ENCODE measurements around the gene MDN1. TPM values are rescaled to one million over a fixed set of nuclear protein-coding genes. Genes with fewer than 3 reads are reported as not detected.

The MDN1 gene
- total RNA-seq: 10 to 100 TPM; 21.3 to 36.0 TPM

DNA sequence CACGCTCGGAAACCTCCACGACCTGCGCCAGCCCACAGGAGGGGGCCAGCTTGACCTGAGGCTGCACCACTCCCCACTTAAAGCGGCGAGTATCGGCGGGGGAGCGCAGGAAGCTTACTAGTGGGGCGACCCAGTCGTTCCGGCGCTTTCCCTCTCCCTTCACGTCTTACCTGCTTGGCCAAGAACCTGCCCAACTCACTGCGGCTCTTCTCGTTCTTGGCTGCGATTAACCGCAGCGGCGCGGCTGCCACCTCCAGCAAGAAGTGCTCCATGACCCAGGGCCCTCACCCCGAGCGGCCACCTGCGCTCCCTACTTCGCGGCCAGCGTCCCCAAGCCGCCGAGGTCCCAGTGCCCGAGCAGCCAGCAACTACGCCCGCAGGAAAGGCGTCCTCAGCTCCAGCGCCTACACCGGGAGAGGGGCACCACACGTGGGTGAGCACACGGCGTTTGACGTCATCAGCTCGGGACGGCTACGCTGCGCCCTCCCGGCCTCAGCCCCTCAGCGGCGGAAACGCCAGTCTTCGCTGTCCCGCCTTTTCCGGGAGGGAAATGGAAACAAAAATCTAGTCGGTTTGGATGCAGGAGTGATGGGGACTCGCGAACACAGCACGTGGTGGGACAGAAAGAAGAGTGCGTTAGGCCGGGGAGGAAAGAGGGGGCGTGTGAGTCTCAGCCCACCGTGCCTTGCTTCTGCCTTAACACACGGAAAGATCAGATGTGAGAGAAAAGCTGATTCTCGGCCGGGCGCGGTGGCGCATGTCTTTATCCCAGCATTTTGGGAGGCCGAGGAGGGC is at the start of gene MDN1:
TSS of gene MDN1 (minus strand) at position 459 of the 795 bp plus-strand sequence. CDS start at position 272, 187 bp downstream.
- TF ChIP-seq CTCF (IDR thresholded peaks at IDR 0.05): no peak
- no peaks in the 10 kb centered on the region for H3K9me3 ChIP-seq
- peaks cover 10 to 21% of the 10 kb centered on the region in 2 donors for H3K4me1 ChIP-seq (ENCODE audit: control insufficient read depth in 1 of 2, low read depth in 2 of 2)
- DNase-seq (ENCODE audit: low spot score): peak; percentile 66
- no peaks in the 10 kb centered on the region for H3K36me3 ChIP-seq
- peak; percentile 85 for ATAC-seq (ENCODE audit: insufficient number of reproducible peaks, low FRiP score, low read depth)
- peak within 1 kb of the TSS; percentile 60 to 76 for H3K27ac ChIP-seq
- H3K4me3 ChIP-seq: peak within 1 kb of the TSS; percentile 70
- H3K27me3 ChIP-seq (replicated peaks; ENCODE audit: insufficient read depth): no peaks in the 10 kb centered on the region

DNA sequence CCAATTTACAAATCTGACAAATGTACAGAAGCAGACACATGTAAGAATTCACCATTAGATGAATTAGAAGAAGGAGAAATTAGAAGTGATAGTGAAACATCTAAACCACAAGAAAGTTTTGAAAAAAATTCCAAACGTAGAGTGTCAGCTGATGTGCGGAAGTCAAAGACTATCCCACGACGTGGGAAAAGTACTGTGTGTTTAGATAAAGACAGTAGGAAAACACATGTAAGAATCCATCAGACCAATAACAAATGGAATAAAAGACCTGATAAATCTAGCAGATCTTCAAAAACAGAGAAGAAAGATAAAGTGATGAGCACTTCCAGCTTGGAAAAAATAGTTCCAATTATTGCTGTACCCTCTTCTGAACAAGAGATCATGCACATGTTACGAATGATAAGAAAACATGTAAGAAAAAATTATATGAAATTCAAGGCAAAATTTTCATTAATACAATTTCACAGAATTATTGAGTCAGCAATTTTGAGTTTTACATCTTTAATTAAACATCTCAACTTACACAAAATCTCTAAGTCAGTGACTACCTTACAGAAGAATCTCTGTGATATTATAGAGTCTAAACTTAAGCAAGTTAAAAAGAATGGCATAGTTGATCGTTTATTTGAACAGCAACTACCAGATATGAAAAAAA is 46.6 kb upstream of the MDN1 start:
- TF ChIP-seq CTCF (IDR thresholded peaks at IDR 0.05): no peak
- no peaks in the 10 kb centered on the region for H3K27me3 ChIP-seq (replicated peaks; ENCODE audit: insufficient read depth)
- DNase-seq (ENCODE audit: low spot score): no peak
- no peaks in the 10 kb centered on the region for H3K4me1 ChIP-seq (ENCODE audit: control insufficient read depth in 1 of 2, low read depth in 2 of 2)
- no peak overlapping the region for H3K27ac ChIP-seq
- no peak overlapping the region for H3K4me3 ChIP-seq
- H3K9me3 ChIP-seq: no peaks in the 10 kb centered on the region
- no peak for ATAC-seq (ENCODE audit: insufficient number of reproducible peaks, low FRiP score, low read depth)
- H3K36me3 ChIP-seq: peaks cover 35% of the 10 kb centered on the region

GRCh38 chr6:89862698-89863097 is 43.1 kb upstream of the MDN1 start:
- H3K9me3 ChIP-seq: no peaks in the 10 kb centered on the region
- no peaks in the 10 kb centered on the region for H3K4me1 ChIP-seq (ENCODE audit: control insufficient read depth in 1 of 2, low read depth in 2 of 2)
- peaks cover 46% of the 10 kb centered on the region for H3K36me3 ChIP-seq
- ATAC-seq (ENCODE audit: insufficient number of reproducible peaks, low FRiP score, low read depth) (no peak), DNase-seq (ENCODE audit: low spot score) (no peak)
- TF ChIP-seq CTCF (IDR thresholded peaks at IDR 0.05): no peak
- no peak overlapping the region for H3K27ac ChIP-seq
- H3K27me3 ChIP-seq (replicated peaks; ENCODE audit: insufficient read depth): no peaks in the 10 kb centered on the region
- H3K4me3 ChIP-seq: no peak overlapping the region

DNA sequence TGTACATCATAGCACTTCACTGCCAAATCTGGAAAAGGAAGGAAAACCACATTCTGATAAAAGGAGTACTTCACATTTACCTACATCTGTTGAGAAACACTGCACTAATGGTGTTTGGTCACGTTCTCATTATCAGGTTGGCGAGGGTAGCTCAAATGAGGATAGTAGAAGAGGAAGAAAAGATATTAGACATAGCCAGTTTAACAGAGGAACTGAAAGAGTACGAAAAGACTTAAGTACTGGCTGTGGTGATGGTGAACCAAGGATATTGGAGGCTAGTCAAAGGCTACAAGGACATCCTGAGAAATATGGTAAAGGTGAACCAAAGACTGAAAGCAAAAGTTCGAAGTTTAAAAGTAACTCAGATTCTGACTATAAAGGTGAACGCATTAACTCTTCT is 42.7 kb upstream of the MDN1 start:
- H3K27me3 ChIP-seq (replicated peaks; ENCODE audit: insufficient read depth): no peaks in the 10 kb centered on the region
- DNase-seq (ENCODE audit: low spot score) (no peak), ATAC-seq (ENCODE audit: insufficient number of reproducible peaks, low FRiP score, low read depth) (no peak)
- TF ChIP-seq CTCF (IDR thresholded peaks at IDR 0.05): no peak
- no peaks in the 10 kb centered on the region for H3K4me1 ChIP-seq (ENCODE audit: control insufficient read depth in 1 of 2, low read depth in 2 of 2)
- peaks cover 41% of the 10 kb centered on the region for H3K36me3 ChIP-seq
- no peak overlapping the region for H3K4me3 ChIP-seq
- no peaks in the 10 kb centered on the region for H3K9me3 ChIP-seq
- no peak overlapping the region for H3K27ac ChIP-seq

DNA sequence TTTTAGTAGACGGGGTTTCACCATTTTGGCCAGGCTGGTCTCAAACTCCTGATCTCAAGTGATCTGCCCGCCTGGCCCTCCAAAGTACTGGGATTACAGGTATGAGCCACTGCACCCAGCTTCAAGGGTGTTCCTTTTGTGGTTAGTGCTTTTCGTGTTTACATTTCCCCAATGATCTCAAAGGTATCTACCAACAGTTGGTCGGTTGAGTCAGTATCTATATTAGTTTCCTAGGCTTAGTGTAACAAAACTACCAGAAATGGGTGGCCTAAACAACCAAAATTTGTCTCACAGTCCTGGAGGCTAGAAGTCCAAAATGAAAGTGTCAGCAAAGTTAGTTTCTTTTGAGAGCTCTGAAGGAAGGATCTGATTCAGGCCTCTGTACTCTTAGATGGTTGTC is 40.1 kb upstream of the MDN1 start:
- TF ChIP-seq CTCF (IDR thresholded peaks at IDR 0.05): no peak
- peaks cover 39% of the 10 kb centered on the region for H3K36me3 ChIP-seq
- DNase-seq (ENCODE audit: low spot score) (no peak), ATAC-seq (ENCODE audit: insufficient number of reproducible peaks, low FRiP score, low read depth) (no peak)
- no peaks in the 10 kb centered on the region for H3K4me1 ChIP-seq (ENCODE audit: control insufficient read depth in 1 of 2, low read depth in 2 of 2)
- no peaks in the 10 kb centered on the region for H3K27me3 ChIP-seq (replicated peaks; ENCODE audit: insufficient read depth)
- H3K4me3 ChIP-seq: no peak overlapping the region
- H3K27ac ChIP-seq: no peak overlapping the region
- no peaks in the 10 kb centered on the region for H3K9me3 ChIP-seq
